Fibroblast of skin of left quadriceps (primary cell): ENCODE measurements around the gene ATP9A.

ENCODE experiments used
- DNase-seq, 2 experiments: peaks; one replicate each; pipeline ENCODE4 v3.0.0-alpha.2; 2013; ENCODE audit warnings: low read depth in 2 of 2

The ATP9A gene

DNA sequence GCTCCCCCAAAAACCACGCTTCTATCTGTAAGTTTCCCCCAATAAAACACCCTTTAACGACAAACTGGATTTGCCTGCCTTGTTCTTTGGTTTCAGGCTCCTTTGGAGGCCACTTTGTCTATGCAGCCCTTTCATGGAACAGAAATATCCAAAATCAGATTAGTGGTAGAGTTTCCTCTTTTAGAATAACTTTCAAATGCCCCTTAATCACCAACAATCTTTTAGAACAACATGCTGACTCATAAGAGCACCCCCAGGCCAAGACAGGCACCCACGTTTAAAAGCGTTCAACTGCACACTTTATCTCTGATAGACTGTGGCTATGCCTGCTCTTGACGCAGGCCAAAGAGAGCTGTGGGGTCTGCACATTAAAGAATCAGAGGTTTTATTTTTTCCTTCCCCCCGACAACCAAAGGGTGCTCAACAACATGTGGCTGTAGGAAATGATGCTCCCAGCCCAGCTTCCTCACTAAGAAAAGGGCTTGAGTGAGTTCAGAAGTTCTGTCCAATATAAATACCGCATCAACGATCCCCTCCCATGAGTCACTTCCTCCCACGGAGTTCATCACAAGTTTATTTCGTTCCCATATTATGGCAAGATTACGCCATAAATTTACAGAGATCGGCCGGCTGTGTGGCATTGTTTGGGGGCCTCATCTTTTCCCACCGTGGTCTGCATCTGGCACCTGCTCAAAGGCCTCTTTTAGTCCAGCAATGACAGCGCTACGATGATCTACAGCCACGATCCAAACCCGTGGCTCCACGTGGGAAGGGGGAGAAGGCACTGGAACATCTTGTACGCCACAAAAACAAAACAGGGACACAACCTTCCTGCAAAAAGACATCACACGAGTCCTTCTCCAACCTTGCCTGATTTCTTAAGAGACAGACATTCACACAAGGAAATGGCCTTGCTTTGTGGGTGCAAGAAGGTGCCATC is 136.9 kb downstream of the ATP9A start:
- peak; percentile 92 to 93 for DNase-seq

DNA sequence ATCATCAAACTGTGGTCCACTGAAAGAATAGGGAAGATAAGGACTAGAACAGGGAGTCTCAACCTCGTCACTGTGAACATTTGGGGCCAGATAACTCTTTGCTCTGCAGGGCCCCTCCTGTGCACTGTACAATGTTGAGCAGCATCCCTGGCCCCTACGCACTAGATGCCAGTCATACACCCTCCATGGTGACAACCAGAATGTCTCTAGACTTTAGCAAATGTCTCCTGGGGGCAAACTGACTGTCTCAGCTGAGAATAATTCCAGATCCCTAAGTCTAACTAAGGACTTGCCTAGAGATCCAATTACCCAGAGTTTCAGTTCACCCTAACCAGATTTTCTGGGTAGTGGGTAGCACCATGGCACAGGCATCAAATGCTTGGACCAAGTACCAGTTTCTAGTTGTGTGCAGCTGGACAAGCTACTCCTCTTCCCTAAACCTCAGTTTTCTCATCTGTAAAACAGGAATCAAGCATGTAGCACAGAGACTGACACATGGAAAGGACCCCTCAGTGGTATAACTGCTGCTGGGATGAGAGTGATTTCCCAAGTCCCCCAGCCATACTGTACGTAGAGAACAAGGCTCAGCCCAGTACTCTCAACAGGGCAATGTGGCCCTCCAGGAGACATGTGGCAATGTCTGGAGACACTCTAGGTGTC is 138.7 kb downstream of the ATP9A start:
- no peak for DNase-seq

DNA sequence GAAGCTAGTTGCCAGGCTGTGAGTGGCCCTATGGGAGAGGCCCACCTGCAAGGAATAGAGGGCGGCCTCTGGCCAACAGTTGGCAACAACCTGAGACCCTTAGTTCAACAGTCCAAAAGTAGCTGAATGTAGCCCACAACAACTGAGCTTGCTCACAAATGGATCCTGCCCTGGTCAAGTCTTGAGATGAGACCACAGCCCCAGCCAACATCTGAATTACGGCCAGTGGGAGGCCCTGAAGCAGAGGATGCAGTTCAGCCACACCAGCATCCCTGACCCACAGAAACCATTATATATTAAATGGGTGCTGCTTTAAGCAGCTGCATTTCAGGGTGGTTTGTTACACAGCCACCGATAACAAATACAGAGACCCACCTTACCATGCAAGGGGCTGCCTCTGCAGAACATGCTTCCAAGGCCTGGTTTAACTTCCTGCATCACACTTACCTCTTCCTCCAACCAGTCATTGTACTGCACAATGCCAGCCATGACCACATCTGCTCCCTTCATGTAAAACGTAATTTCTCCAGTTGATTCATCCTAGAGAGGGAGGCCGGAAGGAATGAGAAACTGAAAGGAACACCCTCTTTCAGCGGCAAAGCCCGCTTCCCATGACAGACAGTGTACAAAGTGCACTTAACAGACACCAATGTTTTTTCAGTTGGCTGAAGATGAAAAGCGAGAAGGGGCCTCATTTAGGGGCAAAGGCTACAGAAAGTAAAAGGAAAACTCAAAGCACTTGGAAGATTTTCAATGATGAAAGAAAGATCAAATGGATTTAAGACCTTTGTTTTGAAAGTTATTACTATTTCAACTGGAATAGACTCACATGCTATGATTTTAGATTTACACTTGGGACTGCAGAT is 139.4 kb downstream of the ATP9A start:
- no peak for DNase-seq

DNA sequence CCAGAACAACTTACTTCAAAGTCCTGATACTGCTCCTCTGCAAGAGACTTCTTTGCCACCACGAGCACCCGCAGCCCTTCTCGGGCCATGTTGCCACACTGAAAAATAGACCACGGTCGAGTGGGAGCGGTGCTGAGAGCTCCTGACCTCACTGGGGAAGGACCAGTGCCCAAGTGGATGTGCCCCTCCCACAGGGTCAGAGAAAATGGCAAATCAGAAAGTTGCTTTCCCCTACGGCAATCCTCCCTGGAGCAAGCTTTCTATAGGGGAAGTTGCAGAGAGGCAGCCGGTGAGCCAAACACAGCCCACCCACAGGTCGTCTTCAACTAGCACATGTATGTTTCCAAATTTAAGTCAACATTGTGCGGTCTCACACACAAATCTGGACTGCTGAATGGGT is 140.6 kb downstream of the ATP9A start:
- no peak for DNase-seq

DNA sequence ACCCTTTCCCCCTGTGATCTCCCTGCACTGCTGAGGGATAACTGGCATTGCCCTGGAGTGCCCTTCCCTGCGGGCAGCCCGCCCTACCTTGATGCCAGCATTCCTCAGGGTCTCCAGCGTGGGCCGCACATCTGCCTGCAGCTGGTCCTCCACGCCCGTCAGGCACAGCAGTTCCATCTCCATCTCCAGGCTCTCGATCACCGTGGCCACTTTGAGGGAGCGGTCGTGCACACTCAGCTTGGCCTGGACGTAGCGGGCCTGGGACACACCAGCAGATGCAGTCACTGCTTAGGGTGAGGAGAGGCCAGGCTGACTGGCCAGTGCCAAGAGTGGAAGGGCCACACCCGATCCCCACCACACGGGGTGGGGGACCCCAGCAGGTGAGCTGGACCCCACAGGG is 143.1 kb downstream of the ATP9A start:
- DNase-seq, result no peak

DNA sequence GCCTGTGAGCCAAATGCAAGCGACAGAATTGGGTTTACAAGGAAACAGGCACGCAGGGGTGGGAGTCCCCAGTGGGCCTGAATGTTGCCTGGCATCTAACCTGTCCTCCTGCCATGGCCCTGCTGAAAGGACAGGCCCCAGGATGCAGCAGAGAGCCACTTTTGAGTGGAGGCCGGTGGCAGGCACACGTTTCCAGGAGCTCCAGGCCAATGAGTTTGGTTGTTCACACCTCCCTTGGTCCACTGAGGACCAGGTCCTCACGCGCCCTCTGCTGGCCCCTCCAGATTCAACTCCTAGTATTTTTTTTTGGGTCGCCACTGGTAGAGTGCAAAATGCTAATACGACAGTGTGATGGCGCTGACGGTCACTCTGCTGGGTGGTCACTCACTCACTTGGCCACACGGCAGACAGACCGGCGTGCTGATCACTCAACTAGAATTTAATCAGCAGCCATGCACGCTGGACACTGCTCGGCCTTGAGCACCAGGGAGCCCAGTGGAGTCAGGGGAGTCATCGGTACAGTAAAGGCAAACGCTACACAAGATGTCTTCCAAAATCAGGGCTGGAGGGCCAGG is 143.9 kb downstream of the ATP9A start:
- peak; percentile 26 to 30 for DNase-seq

DNA sequence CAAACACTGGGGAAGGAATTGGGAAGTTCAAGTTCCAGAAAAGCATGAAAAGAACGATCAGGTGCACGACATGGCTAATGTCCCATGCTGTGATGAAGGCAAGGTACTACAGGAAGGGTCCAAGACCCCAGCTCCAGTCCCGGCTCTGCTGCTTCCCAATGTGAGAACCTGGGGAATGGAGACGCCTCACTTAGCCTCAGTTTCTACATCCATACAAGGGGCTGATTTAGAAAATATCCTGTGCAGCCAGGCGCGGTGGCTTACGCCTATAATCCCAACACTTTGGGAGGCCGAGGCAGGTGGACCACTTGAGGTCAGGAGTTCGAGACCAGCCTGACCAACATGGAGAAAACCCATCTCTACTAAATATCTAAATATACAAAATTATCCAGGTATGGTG is 144.9 kb downstream of the ATP9A start:
- DNase-seq, result no peak

DNA sequence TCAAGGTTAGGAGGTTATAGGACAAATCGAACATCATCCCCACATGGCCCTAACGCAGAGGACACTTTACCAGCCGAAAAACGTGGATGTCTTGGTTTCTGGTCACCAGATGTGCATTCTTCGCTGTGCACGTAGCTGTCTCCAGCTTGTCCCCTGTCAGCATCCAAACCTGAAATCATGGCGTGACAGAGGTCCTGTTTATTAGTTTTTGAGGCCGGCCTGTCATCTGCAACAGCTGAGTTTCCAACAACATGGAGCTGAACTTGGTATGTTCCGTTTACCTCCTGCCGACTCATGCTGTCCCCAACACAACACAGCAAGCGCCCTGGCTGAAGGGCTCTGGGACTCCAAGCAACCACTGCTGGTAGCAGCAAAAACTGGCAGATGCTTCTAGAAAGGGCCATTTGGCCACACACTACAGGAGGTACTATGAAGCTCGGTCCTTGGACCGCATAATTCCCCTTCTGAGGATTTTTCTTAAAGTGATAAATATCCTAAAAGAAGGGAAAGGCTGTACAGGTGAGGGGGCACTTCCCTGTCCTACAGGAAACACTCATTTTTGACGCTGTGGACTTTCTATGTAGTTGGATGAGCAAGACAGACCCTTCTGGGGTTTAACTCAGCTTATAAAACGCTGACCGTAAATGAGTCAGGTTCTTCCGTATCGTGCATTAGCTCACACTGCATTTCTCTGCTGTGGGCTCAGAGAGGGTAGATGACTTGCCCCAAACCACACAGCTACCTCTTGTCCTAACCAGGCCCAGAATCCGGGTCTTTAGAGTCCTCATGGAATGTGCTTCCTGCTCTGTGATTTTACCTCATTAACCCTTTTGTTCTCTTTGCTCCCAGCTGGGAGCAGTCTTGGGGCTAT is 146.0 kb downstream of the ATP9A start:
- DNase-seq, result no peak

DNA sequence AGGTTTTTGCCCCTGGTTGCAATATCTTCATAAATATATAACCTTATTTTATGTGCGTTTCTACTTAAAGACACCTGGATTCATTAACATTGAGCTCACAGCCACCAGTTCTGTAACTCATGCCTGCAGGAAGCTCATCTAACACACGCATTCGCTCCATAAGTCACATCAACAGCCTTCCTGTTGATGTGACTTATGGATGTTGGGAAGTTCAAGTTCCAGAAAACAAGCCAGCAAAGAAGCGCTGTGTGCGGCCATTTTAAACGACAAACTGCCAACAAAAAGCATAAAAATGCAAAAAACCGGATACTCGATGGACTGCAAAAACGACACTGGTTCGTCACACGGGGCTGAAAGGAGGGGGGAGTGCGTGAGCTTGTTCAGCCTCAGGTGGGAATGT is 147.8 kb downstream of the ATP9A start:
- peak; percentile 51 to 57 for DNase-seq

DNA sequence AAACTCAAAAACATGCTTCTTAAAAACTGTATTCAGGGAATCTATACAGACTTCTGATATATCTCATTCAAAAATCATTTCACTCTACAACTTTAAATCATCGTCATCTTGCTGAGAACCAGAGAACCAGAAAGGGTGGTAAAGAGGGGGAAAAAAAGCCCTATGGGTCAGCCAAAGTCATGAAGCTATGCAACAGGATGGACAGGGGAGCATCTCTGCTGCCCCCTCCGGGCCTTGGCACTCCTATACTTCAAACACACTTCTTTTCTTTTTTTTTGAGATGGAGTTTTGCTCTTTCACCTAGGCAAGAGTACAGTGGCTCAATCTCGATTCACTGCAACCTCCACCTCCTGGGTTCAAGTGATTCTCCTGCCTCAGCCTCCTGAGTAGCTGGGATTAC is 152.1 kb downstream of the ATP9A start:
- DNase-seq, result no peak

DNA sequence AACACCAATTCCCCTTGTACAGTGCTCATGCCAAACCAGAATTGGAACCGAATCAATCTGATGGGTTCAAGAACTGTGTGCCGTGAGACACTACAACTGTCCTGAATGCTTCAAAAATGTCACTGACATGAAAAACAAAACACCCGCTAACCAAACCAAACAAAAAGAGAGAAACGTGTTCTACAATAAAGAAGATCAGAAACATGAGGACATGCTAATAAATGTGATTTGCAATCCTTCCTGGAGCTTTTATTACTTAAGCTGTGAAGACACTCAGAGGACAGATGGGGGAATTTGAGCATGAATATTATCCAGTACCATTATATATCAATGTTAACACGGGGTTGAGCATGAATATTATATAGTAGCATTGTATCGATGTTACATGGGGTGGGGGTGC is 153.5 kb downstream of the ATP9A start:
- no peak for DNase-seq

DNA sequence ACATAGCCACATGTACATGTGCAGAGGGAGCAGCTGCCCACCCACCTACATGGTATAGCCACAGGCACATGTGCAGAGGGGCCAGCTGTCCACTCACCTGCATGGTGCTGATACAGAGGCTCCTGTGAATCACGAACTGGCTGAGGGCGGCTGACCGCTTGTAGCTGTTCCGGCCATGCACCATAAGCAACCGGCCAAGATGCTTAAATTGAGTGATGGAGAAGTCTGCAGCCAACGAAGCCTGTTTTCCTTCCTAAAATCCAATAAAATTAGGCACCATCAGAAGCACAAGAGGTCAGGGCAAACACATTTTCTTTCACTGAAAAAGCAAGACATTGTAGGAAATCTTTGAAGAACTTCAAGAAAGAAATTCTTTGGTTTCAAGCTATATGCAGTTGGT is 154.6 kb downstream of the ATP9A start:
- DNase-seq, result no peak

DNA sequence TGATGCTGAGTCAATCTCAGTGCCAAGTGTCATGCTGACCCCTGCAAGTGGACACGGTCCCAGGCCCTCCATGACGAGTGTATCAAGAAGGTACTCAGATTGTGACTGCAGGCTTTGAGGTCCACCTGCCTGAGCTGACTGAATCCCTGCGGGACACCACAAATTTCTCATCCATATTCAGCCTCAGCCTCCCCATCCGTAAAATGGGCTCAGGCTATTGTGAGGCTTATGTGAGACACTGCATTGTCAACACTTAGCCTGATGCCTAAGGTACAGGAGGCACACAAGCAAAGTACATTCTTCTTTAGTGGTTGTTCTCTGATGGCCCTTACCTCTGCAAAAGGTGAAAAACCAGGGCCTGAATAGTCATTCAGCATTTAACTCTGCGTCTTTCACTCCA is 155.3 kb downstream of the ATP9A start:
- DNase-seq, result no peak

DNA sequence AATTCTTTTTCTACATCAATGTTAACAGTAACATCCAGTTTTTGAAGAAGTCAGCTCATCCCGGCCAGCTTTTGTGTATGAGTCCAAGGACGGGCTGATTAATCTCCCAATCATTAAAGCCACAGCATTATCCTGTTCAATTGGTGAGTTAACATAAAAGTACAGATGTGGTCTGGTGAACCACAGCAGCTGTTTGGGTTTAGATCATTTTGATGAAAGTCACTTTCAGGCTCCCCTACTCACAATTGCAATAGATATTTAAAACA is 156.6 kb downstream of the ATP9A start:
- DNase-seq, result no peak

DNA sequence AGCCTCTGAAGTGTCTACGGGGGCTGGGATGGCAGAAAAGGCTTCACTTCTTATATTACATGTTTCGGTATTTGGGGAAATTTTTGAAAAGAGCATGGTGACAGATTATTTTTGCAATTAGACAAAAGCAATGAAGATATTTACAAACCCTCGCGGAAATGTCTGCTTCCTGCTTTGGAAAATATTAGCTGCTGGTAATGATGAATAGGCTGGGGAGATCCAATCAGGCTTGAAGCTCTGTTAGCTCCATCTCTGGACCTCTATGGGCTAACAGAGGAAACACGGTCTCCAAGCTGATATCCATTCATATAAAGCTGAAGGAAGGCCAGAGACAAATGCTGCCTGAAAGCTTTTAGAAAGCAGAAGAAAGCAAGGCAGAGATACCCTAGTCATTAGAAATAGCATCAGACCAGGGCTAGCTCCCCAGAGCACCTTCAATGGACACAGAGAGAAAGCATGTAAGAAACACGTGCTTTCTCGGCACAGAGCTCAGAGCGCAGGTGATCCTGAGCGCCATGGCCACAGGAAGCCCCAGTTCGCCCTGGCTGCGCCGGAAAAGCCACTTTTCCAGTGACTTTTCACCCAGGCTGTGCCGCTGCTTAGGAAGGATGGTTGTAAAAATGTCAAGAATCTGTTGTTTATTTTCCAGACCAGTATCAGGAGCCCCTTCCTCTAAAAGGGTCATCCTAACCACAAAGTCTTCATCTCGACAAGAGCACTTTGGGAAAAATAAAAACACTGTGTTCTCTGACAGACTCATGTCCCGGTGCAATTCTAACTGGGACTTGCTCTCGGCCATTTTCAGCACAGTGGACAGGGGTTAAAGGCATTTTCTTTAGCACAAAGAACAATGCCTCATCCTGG is 157.2 kb downstream of the ATP9A start:
- no peak for DNase-seq

DNA sequence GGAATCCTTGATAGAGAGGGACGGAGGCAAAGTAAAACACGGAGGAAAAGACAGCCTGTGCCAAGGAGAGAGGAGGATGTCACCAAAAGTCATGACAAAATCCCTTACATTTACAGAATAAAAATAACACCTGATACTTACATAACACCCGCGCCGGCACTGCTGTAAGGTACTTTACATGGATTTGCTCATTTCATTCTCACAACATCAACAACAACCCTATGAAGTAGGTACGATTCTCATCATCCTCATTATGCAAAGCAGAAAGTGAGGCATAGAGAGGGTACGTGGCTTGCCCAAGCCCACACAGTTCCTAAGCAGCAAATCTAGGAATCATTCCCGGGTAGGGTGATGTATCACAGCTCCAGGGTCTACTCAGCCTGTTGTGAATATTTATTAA is 158.1 kb downstream of the ATP9A start:
- DNase-seq, result no peak

DNA sequence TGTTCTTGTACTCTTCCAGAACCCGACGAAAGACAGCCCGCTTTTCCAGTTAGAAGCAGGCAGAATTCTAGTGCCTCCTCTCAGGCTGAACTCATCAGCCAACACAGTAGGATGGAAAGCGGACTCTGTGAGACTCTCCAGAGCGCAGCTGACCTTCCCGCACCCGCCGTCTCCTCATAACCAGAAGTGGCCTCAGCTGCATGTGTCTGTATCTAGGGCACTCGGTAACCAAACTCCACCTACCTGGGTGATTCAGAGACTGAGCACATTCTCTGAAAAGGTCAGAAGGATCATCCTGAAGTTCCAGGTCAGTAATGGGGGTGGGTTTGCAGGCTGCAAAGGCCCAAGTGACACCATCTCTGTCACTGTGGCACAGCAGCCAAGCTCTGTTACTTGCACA is 158.9 kb downstream of the ATP9A start:
- no peak for DNase-seq

DNA sequence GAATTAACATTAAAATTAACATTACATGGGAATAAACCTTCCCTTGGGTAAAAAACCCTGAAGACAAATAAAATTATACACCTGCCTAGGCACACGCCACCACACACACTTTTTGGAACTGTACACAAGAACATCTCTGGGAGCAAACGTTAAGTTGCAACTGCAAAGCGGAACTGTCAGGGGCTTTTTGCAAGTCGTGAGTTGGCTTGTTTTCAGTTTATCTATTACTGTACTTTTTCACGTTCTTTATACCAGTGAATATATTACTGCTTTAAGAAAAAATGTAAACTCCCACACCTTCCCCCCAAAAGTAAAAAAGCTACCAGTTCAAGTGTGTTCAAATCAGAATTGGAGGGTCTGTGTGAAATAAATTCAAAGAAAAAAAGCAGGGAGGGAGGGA is 160.1 kb downstream of the ATP9A start:
- no peak for DNase-seq

DNA sequence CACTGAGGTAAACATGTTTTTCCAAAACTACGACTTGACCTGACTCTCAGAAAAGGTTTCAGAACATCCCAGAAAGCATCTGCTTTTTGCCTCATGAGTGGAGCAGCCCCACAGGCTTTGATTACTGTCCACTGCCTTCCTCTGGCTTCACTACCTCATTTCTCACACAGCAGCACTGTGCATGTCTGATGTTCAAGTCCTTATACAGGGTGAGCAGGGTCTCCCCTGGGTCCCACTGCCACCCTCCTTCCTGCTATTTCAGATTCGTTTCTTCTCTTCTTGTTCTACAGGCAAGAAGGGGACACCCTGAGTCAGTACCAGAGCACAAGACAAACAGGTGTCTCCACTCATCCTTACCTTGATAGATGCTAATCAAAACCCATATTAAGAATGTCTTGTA is 161.0 kb downstream of the ATP9A start:
- no peak for DNase-seq

DNA sequence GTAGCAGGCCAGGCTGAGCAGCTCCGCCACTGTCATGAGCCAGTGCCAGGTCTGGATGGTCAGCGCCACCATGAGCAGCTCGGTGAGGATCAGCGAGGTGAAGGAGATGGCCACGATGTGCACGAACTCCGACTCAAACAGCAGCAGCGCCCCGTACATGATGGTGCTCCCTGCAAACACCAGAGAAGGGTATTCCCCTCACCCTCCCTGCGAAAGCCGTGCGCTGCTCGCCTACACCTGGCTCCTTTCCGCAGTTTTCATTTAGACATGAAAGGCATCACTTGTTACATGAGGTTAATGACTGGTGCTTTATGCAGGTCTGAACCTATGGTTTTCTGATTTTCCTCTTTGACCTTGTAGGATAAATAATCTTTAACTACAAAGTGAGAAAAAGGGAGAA is 163.3 kb downstream of the ATP9A start:
- DNase-seq, result no peak
